Measurements from ENCODE around the gene ZNF566. TPM values are rescaled to one million over a fixed set of nuclear protein-coding genes. Genes with fewer than 3 reads are reported as not detected.
A peak's percentile ranks its signal among the peaks of the same experiment; 100 is the strongest.

Gene ZNF566
- total and polyA plus RNA-seq, 2 donors (not counting 1 experiment from before 2014, with no cell fraction given) = 9.1 to 26.6 TPM

GRCh38 chr19:36417752-36418286, 71.5 kb downstream of the ZNF566 start:
- Histone ChIP-seq H3K27me3 (replicated peaks in 1 of 4; ENCODE audit: control extremely low read depth in 1 of 4, control insufficient read depth in 3 of 4, insufficient read depth in 4 of 4, low read length in 3 of 4) (peaks cover 0 to 21% (median 13%) of the 10 kb centered on the region in 4 experiments), H3K9me3 (ENCODE audit: control extremely low read depth in 1 of 3, control insufficient read depth in 2 of 3, insufficient read depth in 1 of 3, low read length in 2 of 3) (peaks cover 0 to 19% (median 0%) of the 10 kb centered on the region in 3 donors), H3K4me2 (replicated peaks; ENCODE audit: low read depth, low read length, poor library complexity, severe bottlenecking) (peak overlapping the region; percentile 87), H3K27ac (ENCODE audit: low read length in 2 of 2) (peak overlapping the region; percentile 90 to 95), H3K79me2 (ENCODE audit: control insufficient read depth, insufficient read depth, low read length) (peaks cover 54% of the 10 kb centered on the region), H3K36me3 (replicated peaks in 1 of 2; ENCODE audit: control extremely low read depth in 1 of 2, control insufficient read depth in 1 of 2, extremely low read depth in 1 of 2, insufficient read depth in 2 of 2, low read length in 1 of 2) (peaks cover 0 to 4% of the 10 kb centered on the region in 2 experiments), H3K9ac (ENCODE audit: low read length) (peak overlapping the region; percentile 96), H3K4me1 (ENCODE audit: control insufficient read depth in 2 of 2, insufficient read depth in 2 of 2, low read length in 2 of 2) (peaks cover 17 to 23% of the 10 kb centered on the region in 2 donors), H2AFZ (ENCODE audit: insufficient read depth, low read depth, low read length, poor library complexity, severe bottlenecking) (peak overlapping the region; percentile 100), H4K20me1 (ENCODE audit: control insufficient read depth, insufficient read depth, low read length, poor library complexity, severe bottlenecking) (peaks cover 26% of the 10 kb centered on the region), H3K4me3 (ENCODE audit: control extremely low read depth in 1 of 5, extremely low read depth in 1 of 5, insufficient read depth in 1 of 5, low read depth in 2 of 5, low read length in 4 of 5) (peak overlapping the region; percentile 27 to 98 (median 85))
- ChIA-PET POLR2A (interaction anchor here (2.4 kb wide), 1 partner anchor 72 kb away, joined by 10 read pairs; the partner anchor contains the start of gene ZNF566), CTCF (no interaction called here)
- 31% methylated on average over 19 of the region's 25 CpGs for WGBS (ENCODE audit: insufficient coverage)
- Mint-ChIP-seq H3K4me3 (peak overlapping the region; percentile 97), H3K4me1 (peaks cover 34% of the 10 kb centered on the region), H3K27me3 (peaks cover 17% of the 10 kb centered on the region), H3K9me3 (ENCODE audit: insufficient read depth) (no peaks in the 10 kb centered on the region), H3K27ac (peak overlapping the region; percentile 96)
- DNase-seq (no peak), ATAC-seq (ENCODE audit: low read depth) (no peak)
- intact Hi-C loops (cut with micrococcal nuclease) = loop anchor here (1.0 to 2.0 kb wide), 7 partner anchors 39 to 433 kb away; partner anchors contain the start of genes ZFP14, ZNF345, ZNF529 and ZNF566
- TF ChIP-seq CTCF (IDR thresholded peaks at IDR 0.05) (no peak), EZH2 (IDR thresholded peaks at IDR 0.05; ENCODE audit: borderline replicate concordance, insufficient read depth, low read depth, low read length, poor library complexity, severe bottlenecking) (no peak)

GRCh38 chr19:36409841-36410240, 79.5 kb downstream of the ZNF566 start:
- Histone ChIP-seq H3K9me3 (ENCODE audit: control extremely low read depth in 1 of 3, control insufficient read depth in 2 of 3, insufficient read depth in 1 of 3, low read length in 2 of 3) (peaks cover 0 to 7% (median 7%) of the 10 kb centered on the region in 3 donors), H3K79me2 (ENCODE audit: control insufficient read depth, insufficient read depth, low read length) (peaks cover 54% of the 10 kb centered on the region), H3K36me3 (replicated peaks in 1 of 2; ENCODE audit: control extremely low read depth in 1 of 2, control insufficient read depth in 1 of 2, extremely low read depth in 1 of 2, insufficient read depth in 2 of 2, low read length in 1 of 2) (peaks cover 24 to 56% of the 10 kb centered on the region in 2 experiments), H3K4me1 (ENCODE audit: control insufficient read depth in 2 of 2, insufficient read depth in 2 of 2, low read length in 2 of 2) (no peaks in the 10 kb centered on the region), H3K9ac (ENCODE audit: low read length) (no peak overlapping the region), H2AFZ (ENCODE audit: insufficient read depth, low read depth, low read length, poor library complexity, severe bottlenecking) (no peak overlapping the region), H3K27ac (ENCODE audit: low read length in 2 of 2) (no peak overlapping the region), H3K4me3 (ENCODE audit: control extremely low read depth in 1 of 5, extremely low read depth in 1 of 5, insufficient read depth in 1 of 5, low read depth in 2 of 5, low read length in 4 of 5) (no peak overlapping the region), H4K20me1 (ENCODE audit: control insufficient read depth, insufficient read depth, low read length, poor library complexity, severe bottlenecking) (peaks cover 17% of the 10 kb centered on the region), H3K27me3 (replicated peaks in 1 of 4; ENCODE audit: control extremely low read depth in 1 of 4, control insufficient read depth in 3 of 4, insufficient read depth in 4 of 4, low read length in 3 of 4) (no peaks in the 10 kb centered on the region), H3K4me2 (replicated peaks; ENCODE audit: low read depth, low read length, poor library complexity, severe bottlenecking) (no peak overlapping the region)
- WGBS (ENCODE audit: insufficient coverage) = no CpG with 5 or more reads among the region's 5 CpGs
- Mint-ChIP-seq H3K27ac (no peak overlapping the region), H3K27me3 (no peaks in the 10 kb centered on the region), H3K4me1 (peaks cover 7% of the 10 kb centered on the region), H3K4me3 (no peak overlapping the region), H3K9me3 (ENCODE audit: insufficient read depth) (peaks cover 2% of the 10 kb centered on the region)
- DNase-seq (no peak), ATAC-seq (ENCODE audit: low read depth) (no peak)
- ChIA-PET CTCF (no interaction called here), POLR2A (no interaction called here)
- intact Hi-C loops (cut with micrococcal nuclease) = no loop called here
- TF ChIP-seq EZH2 (IDR thresholded peaks at IDR 0.05; ENCODE audit: borderline replicate concordance, insufficient read depth, low read depth, low read length, poor library complexity, severe bottlenecking) (no peak), CTCF (IDR thresholded peaks at IDR 0.05) (no peak)
